ENCODE measurements around the gene NPB. TPM values are rescaled to one million over a fixed set of nuclear protein-coding genes. Genes with fewer than 3 reads are reported as not detected.
A peak's percentile ranks its signal among the peaks of the same experiment; 100 is the strongest.

The NPB gene
- total RNA-seq, 1 donor from 2014 or later, result 1.1 TPM

DNA sequence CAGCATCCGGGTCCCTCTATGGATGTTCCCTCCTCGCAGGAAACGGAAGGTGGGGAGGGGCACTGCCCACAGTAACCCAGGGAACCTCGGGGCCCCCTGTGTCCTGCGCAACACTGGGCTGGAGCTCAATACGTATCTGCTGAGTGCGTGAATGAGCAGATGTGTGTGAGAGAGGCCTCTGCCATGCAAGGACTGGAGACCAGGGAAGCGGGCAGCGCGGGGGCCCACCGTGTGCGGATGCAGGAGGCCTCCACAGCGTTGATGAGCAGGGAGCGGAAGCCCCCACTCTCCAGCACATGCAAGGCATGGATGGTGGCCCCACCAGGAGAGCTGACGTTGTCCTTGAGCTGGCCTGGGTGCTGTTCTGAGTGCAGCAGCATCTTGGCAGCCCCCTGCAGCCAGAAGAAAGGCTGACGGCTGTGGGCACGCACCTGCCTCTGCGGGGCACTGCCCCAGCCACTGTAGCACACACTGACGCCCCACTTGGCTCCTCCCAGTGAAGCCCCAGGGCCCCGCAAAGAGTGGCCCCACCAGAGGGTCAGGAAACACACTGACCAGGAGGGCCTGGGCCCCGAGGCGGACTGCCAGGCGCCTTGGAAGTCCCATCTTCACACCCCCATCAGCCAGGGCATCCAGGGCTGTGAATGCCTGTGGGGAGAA, 32.2 kb downstream of the NPB start:
- H3K9me3 Mint-ChIP-seq, result no peaks in the 10 kb centered on the region
- peaks cover 23% of the 10 kb centered on the region for H3K4me1 Mint-ChIP-seq
- peak overlapping the region; percentile 74 for H3K4me3 Mint-ChIP-seq
- DNase-seq (ENCODE audit: low read depth, low spot score), result no peak
- TF ChIP-seq, protein P1, sequence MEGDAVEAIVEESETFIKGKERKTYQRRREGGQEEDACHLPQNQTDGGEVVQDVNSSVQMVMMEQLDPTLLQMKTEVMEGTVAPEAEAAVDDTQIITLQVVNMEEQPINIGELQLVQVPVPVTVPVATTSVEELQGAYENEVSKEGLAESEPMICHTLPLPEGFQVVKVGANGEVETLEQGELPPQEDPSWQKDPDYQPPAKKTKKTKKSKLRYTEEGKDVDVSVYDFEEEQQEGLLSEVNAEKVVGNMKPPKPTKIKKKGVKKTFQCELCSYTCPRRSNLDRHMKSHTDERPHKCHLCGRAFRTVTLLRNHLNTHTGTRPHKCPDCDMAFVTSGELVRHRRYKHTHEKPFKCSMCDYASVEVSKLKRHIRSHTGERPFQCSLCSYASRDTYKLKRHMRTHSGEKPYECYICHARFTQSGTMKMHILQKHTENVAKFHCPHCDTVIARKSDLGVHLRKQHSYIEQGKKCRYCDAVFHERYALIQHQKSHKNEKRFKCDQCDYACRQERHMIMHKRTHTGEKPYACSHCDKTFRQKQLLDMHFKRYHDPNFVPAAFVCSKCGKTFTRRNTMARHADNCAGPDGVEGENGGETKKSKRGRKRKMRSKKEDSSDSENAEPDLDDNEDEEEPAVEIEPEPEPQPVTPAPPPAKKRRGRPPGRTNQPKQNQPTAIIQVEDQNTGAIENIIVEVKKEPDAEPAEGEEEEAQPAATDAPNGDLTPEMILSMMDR (conservative IDR thresholded peaks at IDR 0.05), result no peak
- no peaks in the 10 kb centered on the region for H3K36me3 Mint-ChIP-seq (ENCODE audit: low read depth)
- H3K27ac Mint-ChIP-seq (ENCODE audit: unreplicated experiment), result no peak overlapping the region
- peaks cover 2% of the 10 kb centered on the region for H3K27me3 Mint-ChIP-seq (ENCODE audit: low read depth)

DNA sequence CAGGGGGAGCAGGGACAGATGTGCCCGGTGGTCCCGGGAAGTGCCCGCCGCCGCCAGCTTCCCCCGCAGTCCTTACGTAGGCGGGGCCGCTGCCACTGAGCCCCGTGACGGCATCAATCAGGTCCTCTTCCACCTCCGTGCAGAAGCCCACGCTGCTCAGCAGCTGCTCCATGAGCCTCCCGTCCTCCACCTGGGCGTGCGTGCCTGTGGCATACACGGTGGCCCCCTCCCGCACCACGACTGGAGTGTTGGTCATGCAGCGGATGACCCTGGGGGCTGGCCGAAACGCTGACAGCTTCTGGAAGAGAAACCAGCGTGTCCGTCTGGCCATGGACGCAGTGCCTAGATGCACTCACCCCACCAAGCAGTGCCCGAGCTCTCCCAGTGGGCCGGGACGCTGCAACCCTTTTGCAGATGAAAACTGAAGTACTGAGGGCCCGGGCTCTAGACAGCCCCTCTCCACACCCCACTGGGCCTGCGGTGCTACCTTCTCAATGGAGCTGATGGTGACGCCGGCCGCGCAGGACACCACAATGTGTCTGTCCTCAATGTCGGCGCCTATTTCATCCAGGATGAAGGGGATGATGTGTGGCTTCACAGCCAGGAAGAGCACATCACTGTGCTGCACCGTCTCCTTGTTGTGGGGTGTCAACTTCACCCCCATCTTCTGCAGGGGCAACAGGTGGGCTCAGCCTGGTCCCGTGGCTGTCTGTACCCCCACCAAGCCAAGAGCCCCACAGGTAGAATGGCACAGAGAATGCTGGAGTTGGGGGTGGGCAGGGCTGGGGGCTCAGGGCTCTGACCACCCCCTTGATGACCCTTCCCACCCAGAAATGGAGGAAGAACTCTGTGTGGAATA, 33.0 kb downstream of the NPB start:
- Mint-ChIP-seq H3K4me1 (peaks cover 23% of the 10 kb centered on the region), H3K4me3 (peak overlapping the region; percentile 84), H3K9me3 (no peaks in the 10 kb centered on the region), H3K27ac (ENCODE audit: unreplicated experiment) (no peak overlapping the region), H3K27me3 (ENCODE audit: low read depth) (no peaks in the 10 kb centered on the region), H3K36me3 (ENCODE audit: low read depth) (no peaks in the 10 kb centered on the region)
- no peak for DNase-seq (ENCODE audit: low read depth, low spot score)
- TF ChIP-seq, protein P1 (conservative IDR thresholded peaks at IDR 0.05), result no peak

DNA sequence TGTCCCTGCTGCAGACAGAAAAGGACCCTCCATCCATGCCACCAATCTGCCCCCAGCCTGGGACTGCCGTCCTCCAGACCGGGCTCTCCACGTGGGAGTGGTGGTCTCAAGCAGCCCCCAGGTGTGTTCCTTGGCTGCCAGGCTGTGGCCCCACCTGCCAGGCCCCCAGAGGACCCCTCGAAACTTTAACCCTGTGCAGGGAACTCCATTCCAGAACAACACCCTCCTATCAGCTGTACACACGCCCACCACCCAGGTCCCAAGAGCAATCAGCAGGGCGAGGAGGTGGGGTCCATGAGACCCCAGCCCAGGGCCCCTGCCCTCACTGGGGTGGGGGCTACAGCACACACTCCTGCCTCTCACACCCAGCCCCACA, 33.7 kb downstream of the NPB start:
- H3K27me3 Mint-ChIP-seq (ENCODE audit: low read depth), result no peaks in the 10 kb centered on the region
- no peaks in the 10 kb centered on the region for H3K9me3 Mint-ChIP-seq
- no peak overlapping the region for H3K27ac Mint-ChIP-seq (ENCODE audit: unreplicated experiment)
- peaks cover 23% of the 10 kb centered on the region for H3K4me1 Mint-ChIP-seq
- DNase-seq (ENCODE audit: low read depth, low spot score), result no peak
- peak overlapping the region; percentile 84 for H3K4me3 Mint-ChIP-seq
- TF ChIP-seq, protein P1 (conservative IDR thresholded peaks at IDR 0.05), result no peak
- H3K36me3 Mint-ChIP-seq (ENCODE audit: low read depth), result no peaks in the 10 kb centered on the region

DNA sequence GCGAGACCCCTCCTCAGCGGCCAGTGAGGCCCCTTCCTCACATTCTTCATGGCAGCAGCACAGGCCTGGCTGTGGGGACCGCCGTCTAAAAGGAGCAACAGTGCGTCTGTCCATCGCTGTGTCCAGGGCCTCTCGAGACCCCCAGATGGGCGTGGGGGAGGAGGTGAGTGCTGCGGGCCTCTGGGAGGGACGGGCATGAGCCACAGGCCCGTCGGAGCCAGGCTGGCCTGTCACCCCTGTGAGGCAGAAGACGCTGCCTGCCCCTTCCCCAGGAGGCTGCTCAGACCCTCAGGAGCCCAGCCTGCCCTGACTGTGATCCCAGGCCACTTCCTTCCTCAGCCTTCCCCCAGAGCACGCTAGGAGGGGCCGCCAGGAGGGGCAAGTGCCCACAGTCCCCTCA, 37.2 kb downstream of the NPB start:
- no peaks in the 10 kb centered on the region for H3K27me3 Mint-ChIP-seq (ENCODE audit: low read depth)
- no peak for DNase-seq (ENCODE audit: low read depth, low spot score)
- peaks cover 26% of the 10 kb centered on the region for H3K4me1 Mint-ChIP-seq
- no peaks in the 10 kb centered on the region for H3K9me3 Mint-ChIP-seq
- no peaks in the 10 kb centered on the region for H3K36me3 Mint-ChIP-seq (ENCODE audit: low read depth)
- peak overlapping the region; percentile 31 for H3K4me3 Mint-ChIP-seq
- no peak overlapping the region for H3K27ac Mint-ChIP-seq (ENCODE audit: unreplicated experiment)
- TF ChIP-seq, protein P1 (conservative IDR thresholded peaks at IDR 0.05), result no peak

DNA sequence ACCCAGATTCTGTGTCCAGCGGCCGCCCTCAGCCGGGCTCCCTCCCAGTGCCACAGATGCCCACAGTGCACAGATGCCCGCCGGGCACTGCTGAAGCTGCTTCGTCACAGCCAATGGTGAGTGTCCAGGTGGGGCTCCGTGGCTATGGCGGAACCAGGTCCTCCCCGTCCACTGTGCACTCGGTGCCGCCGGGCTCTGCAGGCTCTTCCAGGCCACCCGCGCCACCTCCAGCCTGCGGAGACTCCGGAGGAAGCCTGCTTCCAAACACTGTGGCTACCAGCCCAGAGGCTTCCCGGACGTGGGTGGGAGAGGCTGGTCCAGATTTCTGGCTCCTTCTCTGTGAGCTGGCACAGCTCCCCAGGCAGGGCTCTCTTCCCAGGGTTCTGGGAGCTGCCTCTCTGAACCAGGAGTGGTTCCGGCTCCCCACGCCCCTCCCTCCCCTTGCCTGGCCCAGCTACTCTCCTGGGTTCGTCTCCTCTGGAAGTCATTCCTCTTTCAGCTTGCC, 37.9 kb downstream of the NPB start:
- TF ChIP-seq, protein P1 (conservative IDR thresholded peaks at IDR 0.05), result no peak
- no peaks in the 10 kb centered on the region for H3K27me3 Mint-ChIP-seq (ENCODE audit: low read depth)
- DNase-seq (ENCODE audit: low read depth, low spot score), result no peak
- H3K4me1 Mint-ChIP-seq, result peaks cover 26% of the 10 kb centered on the region
- no peaks in the 10 kb centered on the region for H3K36me3 Mint-ChIP-seq (ENCODE audit: low read depth)
- H3K9me3 Mint-ChIP-seq, result no peaks in the 10 kb centered on the region
- no peak overlapping the region for H3K27ac Mint-ChIP-seq (ENCODE audit: unreplicated experiment)
- H3K4me3 Mint-ChIP-seq, result peak overlapping the region; percentile 12

Measured in neural crest cell (in vitro differentiated cells).